Astrocyte (in vitro differentiated cells and primary cell): ENCODE data around the gene GRAMD4.

ENCODE experiments used
- CTCF ChIP-seq: IDR thresholded peaks from 2 replicates; pipeline ENCODE4 v1.5.1; 2011; ENCODE audit warnings: low read depth, mild to moderate bottlenecking, inconsistent platforms, low read length, moderate library complexity; ENCODE audit not compliant: insufficient read depth
- EZH2 ChIP-seq: IDR thresholded peaks from 2 replicates; pipeline ENCODE4 v1.6.1; 2012; ENCODE audit warnings: mild to moderate bottlenecking, low read length, inconsistent platforms; ENCODE audit not compliant: insufficient read depth

- TF ChIP-seq CTCF: no peak
- no peak for TF ChIP-seq EZH2
Observed at GRCh38 chr22:46673205-46673604, 53.0 kb downstream of the GRAMD4 start.
